Activated CD4-positive, alpha-beta T cell treated with anti-CD3 and anti-CD28 coated beads, Interleukin-10, Interleukin-2, amounts not matched to agents 100 ng/mL and 50 ng/mL, durations not matched to agents 16 hours and 8 hours (primary cell): Measurements from ENCODE around the gene DIPK1A.
A peak's percentile ranks its signal among the peaks of the same experiment; 100 is the strongest.

ENCODE experiments used
- DNase-seq: peaks from one replicate; pipeline ENCODE4 v3.0.0-alpha.2; 2020

Gene DIPK1A

DNA sequence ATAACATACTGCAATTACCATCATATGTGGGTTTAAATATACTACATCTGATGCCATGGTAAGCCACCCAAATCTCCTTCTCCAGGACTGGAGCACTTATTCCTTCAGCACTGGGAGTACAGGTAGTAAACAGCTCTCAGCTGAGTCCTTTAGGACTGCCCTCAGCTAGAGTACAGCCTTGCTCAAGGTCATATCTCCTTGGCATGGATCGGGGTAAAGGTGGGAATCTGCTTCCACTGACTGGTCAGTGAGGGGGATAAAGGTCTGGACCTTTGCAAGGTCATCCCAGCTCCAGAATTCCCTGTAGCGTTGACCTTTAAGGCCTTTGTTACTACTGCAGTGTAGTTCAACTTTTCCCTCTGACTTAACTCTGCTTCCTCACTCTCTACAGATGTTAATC is 90.7 kb downstream of the DIPK1A start:
- no peak for DNase-seq

DNA sequence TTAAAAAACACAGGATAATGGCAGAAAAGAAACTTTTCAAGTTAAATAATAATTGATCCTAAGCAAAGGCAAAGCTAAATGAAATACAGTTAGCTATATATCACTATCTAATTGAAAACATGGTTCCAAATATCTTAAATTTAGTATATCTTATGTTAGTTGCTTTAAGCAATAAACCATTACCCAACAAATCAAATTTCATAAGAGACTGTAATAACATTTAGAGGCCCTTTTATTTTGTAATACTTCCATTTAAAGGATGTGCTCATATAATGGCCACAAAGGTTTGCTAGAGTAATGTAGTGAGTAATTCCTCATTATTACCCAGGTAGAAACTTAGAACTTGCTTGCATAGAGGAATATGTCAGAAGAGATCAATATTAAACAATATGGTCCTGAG is 97.1 kb downstream of the DIPK1A start:
- no peak for DNase-seq

DNA sequence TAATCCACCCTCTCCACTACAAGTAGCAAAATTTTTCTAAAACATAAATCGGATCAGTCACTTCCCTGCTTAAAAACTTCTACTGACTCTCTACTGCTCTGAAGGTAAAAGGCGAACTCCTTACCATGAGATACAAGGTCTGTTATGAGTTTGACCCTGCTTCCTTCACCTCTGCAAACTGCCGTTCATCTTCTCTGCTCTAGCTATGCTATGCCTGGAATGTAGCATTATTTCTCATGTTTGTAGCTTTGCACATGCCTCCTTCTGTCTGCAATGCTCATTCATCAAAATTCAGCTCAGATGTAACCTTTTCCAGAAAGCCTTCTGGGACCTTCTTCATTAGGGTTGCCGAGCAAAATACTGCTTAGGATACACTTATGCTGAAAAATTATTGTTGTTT is 98.7 kb downstream of the DIPK1A start:
- DNase-seq = no peak

DNA sequence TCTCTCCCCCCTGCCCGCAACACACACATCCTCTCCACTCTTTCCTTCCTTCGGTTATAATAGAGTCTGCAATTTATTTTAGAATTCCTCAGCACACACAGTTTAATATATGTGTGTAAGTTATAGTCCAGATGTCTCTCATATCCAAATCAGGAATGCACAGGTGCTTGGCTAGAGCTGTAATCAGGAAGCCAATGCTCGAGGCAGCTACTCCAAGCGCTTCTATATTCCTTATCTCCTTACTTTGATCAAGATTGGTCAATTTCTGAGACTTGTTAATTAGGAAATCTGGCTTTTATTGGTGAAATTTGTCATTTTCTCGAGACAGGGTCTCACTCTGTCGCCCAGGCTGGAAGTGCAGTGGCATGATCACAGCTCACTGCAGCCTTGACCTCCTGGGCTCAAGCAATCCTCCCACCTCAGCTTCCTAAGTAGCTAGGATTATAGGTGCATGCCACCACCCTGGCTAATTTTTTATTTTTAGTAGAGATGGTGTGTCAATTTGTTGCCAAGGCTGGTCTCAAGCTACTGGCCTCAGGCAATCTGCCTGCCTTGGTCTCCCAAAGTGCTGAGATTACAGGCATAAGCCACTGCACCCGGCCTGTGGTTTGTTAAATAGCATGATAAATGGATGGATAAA is 101.7 kb downstream of the DIPK1A start:
- DNase-seq = no peak

DNA sequence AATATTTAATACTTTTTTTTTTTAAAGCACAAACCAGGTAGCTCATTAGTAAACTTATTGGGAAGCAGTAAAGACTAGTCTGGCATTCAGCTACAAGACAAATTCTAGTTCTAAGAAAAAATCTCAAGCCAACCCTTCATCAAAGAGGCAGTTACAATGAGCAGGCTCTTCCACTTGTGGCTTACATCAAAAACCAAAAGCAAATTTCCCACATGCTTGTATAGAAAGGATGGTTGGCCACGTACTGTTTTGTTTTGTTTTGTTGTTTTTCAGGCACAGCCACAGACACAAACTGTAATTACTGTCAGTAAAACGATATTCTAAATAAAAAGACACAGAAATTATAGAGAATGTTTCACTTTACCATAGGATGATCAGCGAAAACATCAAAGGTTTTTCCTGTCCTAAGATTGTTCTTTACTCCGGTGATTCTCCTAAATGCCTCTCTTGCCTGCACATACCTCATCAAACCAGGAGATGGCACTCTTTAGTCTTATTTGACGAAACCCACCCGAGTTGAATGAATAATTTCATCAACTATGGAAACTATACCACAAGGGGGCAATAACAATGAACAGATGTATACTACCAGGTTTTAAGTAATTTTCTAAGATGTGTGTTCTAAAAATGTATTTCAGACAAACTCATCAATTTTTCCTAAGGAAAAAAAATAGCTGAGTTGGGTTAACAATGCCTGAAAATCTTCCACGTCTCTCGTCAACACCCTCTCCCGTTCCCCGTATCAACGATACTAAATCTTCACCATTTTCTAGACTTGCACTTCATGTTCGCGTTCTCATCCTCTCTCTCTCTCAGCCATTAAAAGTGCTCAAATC is 102.5 kb downstream of the DIPK1A start:
- peak; percentile 84 for DNase-seq

DNA sequence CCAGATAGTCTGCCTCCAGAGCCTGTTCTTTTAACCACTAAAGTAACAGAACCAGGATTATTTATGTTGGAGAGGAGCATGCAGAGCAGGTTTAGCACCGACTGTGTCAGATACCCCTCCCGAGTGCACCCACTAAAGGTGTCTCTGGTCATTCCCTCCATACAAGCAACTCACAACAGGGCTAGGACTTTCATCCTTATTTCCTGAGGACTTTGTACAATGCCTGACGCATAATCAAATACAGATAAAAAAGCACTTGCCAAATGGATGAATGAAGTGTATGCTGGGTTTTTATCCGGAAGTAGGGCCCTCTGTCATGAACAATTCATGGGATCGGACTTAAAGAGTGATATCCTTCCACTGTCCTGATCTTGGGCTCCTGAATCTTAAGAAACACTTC is 103.4 kb downstream of the DIPK1A start:
- DNase-seq = no peak

DNA sequence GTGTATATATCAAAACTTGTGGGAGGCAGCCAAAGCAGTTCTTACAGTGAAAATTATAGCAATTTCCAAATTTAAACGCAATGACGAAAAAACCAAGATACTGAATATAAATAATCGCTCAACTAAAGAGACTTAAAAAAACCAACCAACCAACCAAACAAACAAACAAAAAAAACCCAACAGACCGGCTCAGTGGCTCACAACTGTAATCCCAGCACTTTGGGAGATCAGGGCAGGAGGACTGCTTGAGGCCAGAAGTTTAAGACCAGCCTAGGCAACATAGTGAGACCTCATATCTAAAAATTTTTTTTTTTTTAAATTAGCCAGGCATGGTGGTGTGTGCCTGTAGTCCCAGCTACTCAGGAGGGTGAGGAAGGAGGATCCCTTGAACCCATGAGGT is 106.0 kb downstream of the DIPK1A start:
- no peak for DNase-seq

DNA sequence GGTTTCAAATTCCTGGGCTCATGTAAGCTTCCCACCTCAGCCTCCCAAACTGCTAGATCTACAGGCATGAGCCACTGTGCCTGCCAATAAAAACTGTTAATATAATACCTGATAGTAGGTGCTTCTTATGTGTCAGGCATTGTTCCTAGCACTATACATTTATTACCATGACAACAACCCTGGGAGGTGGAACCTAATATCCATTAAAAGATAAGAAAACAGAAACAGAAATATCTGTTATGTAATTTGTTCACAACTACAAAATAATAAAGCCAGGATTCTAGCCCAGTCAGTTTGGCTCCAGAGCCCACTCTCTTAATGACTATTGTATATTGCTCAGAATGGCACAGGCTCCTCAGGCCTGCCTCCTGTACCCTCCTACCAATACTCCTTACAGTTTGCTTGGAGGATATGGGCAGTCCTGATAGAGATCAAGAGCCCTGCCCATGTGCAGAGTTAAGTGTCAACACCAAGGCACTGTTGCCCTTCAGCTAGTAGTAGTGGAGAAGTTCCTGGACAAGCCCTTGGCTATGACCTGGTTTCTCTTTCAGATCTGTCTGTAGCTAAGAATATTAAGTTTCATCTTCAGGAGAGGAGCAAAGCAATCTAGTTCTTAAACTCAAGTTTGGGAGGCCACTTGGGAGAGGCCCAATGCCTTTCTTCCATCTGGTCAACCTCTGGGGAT is 107.0 kb downstream of the DIPK1A start:
- DNase-seq = no peak

DNA sequence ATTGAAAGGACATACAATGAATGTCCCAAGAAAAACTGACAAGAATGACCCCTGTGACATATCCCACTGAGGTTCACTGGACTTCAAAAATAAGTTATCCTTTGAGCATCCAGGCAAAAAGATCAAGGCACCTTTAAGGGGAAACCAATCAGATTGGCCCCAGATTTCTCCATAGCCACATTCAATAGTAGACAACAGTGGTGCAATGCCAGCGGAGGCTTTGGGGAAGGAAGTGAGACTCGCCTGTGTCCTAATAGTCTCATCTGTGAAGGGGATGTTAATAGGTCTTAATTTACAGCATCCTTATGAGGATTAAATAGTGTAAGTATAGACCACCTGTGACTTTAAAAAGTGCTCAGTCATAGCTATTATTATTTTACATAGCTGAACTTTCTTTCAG is 108.0 kb downstream of the DIPK1A start:
- no peak for DNase-seq

DNA sequence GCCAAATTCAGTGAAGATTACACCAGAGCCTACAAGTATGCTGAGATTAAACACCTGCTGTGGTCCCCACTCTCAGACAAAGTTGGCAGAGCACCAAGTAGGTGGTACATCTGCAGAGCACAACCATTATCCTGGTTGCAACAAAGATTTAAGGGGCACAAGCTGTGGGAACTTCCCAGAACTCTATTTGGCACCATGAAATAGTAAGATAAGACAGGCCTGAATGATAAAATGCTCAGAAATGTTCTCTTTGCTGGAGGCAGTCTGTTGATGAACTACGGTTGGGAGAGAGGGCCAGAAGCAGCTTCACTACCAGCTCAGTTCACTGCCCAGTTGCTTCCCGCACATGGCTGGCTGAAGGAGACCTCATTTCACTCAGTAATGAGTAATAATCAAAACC is 109.5 kb downstream of the DIPK1A start:
- no peak for DNase-seq

DNA sequence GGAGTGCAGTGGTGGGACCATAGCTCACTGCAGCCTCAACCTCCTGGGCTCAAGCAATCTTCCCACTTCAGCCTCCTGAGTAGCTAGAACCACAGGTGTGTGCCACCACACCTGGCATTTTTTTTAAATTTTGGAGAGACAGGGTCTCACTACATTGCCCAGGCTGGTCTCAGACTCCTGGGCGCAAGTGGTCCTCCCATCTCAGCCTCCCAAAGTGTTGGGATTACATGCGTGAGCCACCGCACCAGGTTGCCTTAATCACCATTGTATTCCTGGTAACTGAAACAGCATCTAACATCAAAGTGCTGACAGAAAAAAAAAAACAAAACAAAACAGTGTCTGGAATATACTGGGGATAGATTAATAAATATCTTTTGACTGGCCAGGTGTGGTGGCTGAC is 111.2 kb downstream of the DIPK1A start:
- no peak for DNase-seq

DNA sequence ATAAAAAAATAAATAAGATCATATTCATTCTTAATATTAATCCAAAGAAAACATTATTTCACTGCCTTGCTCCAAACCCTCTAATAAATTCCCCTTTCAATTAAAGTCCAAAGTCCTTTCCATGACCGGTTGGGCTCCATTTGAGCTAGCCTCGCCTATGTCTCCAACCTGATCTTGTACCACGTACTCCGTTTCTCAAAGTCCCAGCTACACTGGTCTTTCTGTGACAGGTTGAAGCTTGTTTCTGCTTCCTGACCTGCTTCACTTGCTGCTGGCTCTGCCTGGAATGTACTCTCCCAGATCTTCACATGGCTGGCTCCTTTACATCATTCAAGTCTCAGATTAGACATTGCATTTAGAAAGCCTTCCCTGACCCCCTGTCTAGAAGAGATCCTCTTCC is 113.1 kb downstream of the DIPK1A start:
- no peak for DNase-seq

DNA sequence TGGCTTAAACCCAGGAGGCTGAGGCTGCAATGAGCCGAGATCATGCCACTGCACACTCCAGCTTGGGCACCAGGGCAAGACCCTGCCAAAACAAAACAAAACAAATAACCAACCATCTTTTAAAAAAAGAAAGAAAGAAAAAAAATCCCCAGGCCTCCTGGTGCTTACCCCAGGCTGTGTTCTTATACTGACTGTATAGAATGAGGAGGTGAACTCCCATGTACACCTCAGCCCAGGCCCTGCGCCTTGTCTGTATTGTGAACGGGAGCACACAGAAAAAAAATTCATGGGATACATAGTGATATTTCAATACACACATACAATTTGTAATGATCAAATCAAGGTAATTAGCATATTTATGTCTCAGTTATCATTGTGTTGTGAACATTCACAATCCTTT is 115.4 kb downstream of the DIPK1A start:
- DNase-seq = no peak

DNA sequence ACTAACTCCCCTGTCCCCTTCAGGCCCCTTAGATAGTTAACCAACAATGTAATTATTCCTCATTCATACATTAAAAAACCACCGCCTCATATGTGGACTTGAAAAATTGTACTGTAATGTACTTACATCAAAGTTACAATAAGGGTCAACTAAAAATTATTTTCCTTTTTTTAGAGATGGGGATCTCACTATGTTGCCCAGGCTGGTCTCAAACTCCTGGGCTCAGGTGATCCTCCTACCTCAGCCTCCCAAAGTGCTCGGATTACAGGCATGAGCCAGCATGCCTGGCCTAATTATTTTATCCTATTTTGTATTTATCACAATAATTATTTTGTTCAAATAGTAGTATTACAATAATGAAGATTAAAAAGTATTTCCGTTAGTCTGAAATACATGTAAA is 116.8 kb downstream of the DIPK1A start:
- DNase-seq = no peak

DNA sequence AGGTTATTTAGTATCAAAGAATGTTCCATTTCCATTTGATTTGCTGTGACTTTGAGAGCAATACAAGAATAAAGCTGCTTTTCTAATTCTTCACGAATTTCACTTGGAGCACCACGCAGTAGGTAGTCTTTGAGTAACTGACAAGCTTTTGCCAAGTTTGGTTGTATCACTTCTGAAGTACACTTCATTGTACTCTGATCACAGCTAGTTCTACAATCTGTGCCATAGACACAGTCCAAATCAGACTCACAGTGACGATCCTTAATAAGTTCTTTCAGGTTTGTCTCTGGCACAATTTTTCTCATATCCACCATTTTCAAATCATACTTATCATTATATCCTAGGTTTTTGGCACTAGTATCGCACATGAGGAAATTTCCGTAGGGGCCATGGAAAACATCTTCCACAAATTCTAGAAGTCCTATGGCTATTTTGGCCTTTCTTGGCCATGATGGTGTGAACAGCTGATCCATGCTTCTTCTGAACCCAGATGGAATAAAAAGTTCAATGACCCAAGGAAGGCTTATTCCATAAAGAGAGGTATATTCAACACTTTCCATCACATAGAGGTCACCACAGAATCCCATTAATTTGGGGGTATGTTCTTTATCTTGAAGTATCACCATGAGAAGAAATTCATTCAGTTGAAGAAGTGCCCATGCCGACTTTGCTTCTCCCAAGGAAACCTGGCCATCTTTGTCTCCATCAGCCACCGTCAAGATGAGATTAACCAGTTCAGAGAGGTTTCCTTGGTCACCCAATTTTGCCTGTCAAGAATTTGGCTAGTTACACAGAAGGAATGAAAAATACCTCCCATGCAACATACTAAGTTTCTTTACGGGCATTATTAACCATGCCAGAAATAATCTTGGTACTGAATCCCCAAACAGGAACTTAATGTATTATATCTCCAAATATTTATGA is 117.6 kb downstream of the DIPK1A start:
- DNase-seq = no peak

DNA sequence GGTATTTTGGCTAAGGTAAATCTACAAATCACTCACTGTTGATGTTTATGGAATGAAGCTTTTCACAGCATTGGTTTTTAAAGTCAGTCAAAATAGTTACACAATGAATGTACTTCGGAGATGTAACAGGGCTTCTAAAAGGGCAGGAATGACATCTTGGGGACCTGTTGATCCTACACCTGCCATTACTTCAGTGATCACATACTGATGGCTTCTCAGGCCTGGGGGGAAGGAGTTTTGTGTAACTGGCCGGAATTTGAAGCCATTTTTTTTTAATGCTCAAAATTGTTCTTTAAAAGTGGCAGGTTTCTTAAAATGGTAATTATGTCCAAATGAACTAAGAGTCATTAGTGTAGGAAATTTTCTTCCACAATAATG is 118.2 kb downstream of the DIPK1A start:
- no peak for DNase-seq

DNA sequence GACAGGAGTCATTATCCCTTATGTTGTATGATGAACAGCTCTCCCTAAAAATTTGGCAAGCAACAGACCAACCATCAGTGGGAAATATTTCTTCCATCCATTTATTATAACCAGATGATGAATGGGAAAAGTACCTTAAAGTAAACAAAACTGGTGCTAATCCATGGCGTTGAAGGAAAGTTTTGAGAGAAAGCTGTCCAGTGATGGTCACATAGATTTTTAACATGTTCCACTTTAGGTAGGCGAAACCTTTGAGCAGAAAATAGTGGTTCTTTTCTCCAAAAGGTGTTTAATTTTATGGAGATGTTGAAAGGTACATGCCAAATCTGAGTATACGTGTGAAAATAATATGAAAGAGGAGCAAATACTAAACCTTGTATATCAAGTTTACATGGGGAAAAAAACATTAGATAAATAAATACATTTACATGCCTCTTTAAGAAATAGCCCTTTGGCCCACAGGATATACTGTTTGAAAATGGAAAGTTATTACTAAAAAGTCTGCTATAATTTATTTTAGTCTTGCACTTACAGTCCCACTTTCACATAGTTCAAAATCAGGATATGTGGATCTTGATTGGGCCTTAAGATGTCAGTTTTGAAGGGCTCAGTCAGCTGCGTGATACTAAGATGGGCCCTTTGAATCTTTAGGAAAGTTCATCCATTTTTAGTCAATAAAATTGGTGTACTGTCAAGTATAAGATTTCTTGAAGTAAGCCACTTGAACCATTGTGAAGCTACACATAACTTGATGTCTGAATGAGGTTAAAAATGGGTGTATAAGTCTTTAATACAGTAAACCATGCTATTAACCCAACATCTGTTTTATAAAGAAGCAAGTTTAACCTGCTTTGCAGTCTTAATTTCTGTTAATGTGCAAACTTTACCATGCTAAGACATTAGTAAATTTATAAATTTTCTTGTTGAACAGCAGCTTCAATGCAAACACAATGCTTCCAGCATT is 118.9 kb downstream of the DIPK1A start:
- no peak for DNase-seq

DNA sequence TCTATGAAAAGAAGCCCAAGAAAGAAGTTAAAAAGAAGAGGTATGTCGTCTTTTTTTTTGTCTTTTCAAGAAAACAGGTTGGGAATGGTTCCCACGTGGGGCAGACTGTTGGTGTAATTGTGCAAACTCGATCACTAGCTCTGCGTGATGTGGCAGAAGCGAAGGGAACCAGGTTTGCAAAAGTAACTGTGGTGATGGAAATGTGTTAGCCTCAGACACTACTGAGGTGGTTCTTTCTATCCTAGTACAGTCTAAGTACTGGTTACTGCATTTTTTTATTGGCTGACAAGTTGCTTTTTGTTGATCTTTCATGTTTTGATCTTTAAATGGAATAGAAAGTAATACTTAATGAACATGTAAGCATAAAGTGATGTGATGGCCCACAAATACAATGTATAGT is 120.7 kb downstream of the DIPK1A start:
- DNase-seq = no peak

DNA sequence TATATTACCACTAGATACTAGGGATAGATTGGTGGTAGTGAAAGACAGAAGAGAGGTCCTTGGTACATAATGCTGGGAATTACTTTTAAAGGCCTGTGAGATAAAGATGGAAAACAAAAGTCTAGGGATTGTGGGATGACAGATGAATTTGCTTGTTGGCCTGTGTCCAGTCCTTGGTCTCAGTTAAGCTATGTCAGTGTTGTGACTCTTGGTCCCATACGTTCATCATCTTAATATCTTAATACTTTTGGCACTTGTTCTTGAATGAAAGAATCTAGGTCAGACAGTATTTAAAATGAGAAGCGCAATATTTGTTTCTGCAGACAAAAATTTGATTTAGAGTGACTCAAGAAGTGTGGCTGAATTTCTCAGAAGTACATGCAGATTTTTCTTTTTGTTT is 121.8 kb downstream of the DIPK1A start:
- DNase-seq = no peak

DNA sequence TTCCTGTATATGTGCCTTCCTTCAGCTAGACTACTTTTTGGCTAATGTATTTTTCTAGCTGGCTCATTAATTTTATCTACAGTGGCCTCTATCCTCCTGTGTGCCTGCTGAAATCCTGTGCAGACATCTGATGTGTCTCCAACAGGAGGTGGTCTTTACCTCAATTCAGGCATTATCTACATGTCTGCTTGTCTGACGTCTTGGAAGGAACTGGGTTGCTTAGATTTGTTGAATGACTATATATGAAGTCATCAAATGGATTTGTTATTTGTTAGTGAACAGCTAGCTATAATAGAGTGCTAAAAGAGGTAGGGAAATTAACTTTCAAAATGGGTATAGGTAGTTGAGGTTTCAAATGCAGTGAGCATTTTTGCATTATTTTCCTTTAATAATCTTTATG is 122.7 kb downstream of the DIPK1A start:
- DNase-seq = no peak

DNA sequence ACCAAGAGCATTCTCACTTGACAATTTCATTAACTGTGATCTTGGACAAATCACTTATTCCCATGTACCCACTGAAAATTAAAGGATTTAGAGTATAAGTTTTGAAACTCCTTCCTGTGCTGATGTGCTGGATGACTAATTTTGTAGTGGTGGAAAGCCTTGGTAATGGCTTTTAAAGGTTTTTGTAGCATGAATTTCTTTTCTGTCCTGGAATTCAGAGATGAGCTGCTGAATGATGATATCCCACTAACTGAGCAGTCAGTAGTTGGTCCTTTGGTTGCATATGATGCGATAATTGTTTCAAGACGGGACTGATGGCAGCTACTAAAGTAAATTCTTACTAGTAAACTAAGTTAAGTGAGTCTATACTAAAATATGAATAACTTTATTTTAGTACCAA is 124.2 kb downstream of the DIPK1A start:
- DNase-seq = no peak

DNA sequence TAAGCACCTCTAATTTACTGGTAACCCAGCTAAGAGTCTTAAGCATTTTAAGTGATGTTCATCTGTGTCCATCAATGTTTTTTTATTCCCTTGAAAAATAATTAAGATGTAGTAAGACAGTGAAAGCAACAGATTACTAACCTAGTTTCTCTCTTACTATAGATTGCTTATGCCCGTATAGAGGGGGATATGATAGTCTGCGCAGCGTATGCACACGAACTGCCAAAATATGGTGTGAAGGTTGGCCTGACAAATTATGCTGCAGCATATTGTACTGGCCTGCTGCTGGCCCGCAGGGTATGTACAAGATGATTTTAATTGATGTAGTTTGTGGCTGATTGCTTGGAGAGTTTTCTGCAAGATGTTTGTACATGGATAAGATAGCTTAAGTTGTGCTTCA is 126.6 kb downstream of the DIPK1A start:
- peak; percentile 46 for DNase-seq
